ENCODE data around the gene SUGP1.

The SUGP1 gene

GRCh38 chr19:19362075-19362474 lies 41.8 kb upstream of the SUGP1 start:
- H3K4me1 ChIP-seq (ENCODE audit: low read length): peaks cover 15% of the 10 kb centered on the region
- no peak overlapping the region for H3K9ac ChIP-seq (ENCODE audit: low read length)
- H3K4me2 ChIP-seq (ENCODE audit: low read length): no peak overlapping the region
- H3K27ac ChIP-seq (ENCODE audit: low read length): no peak overlapping the region
- no peaks in the 10 kb centered on the region for H3K27me3 ChIP-seq (ENCODE audit: low read depth, low read length)
- H2AFZ ChIP-seq (ENCODE audit: low read depth, low read length): no peak overlapping the region
- H3K4me3 ChIP-seq (ENCODE audit: low read length): no peak overlapping the region
- TF ChIP-seq EZH2phosphoT487 (IDR thresholded peaks at IDR 0.05; ENCODE audit: low read depth) (no peak), CTCF (IDR thresholded peaks at IDR 0.05; ENCODE audit: low read depth, low read length) (no peak)
- no peaks in the 10 kb centered on the region for H3K79me2 ChIP-seq (ENCODE audit: low read length)
- peaks cover 3% of the 10 kb centered on the region for H3K36me3 ChIP-seq (replicated peaks; ENCODE audit: low read depth, low read length)
- no peaks in the 10 kb centered on the region for H3K9me3 ChIP-seq (ENCODE audit: insufficient read depth, low read length)
- no peaks in the 10 kb centered on the region for H4K20me1 ChIP-seq (ENCODE audit: insufficient read depth, low read length)

GRCh38 chr19:19361075-19361594 lies 40.8 kb upstream of the SUGP1 start:
- Histone ChIP-seq H3K9me3 (ENCODE audit: insufficient read depth, low read length) (no peaks in the 10 kb centered on the region), H3K36me3 (replicated peaks; ENCODE audit: low read depth, low read length) (peaks cover 11% of the 10 kb centered on the region), H4K20me1 (ENCODE audit: insufficient read depth, low read length) (no peaks in the 10 kb centered on the region), H3K9ac (ENCODE audit: low read length) (no peak overlapping the region), H3K4me2 (ENCODE audit: low read length) (peak overlapping the region; percentile 56), H2AFZ (ENCODE audit: low read depth, low read length) (peak overlapping the region; percentile 16; the same call in 1 of the 2 replicates), H3K27me3 (ENCODE audit: low read depth, low read length) (no peaks in the 10 kb centered on the region), H3K79me2 (ENCODE audit: low read length) (no peaks in the 10 kb centered on the region), H3K4me3 (ENCODE audit: low read length) (peak overlapping the region; percentile 32), H3K27ac (ENCODE audit: low read length) (no peak overlapping the region), H3K4me1 (ENCODE audit: low read length) (peaks cover 11% of the 10 kb centered on the region)
- TF ChIP-seq EZH2phosphoT487 (IDR thresholded peaks at IDR 0.05; ENCODE audit: low read depth) (no peak), CTCF (IDR thresholded peaks at IDR 0.05; ENCODE audit: low read depth, low read length) (peak; percentile 70)

- Histone ChIP-seq H3K79me2 (ENCODE audit: low read length) (no peaks in the 10 kb centered on the region), H3K9ac (ENCODE audit: low read length) (no peak overlapping the region), H4K20me1 (ENCODE audit: insufficient read depth, low read length) (no peaks in the 10 kb centered on the region), H3K27ac (ENCODE audit: low read length) (no peak overlapping the region), H3K4me3 (ENCODE audit: low read length) (no peak overlapping the region), H2AFZ (ENCODE audit: low read depth, low read length) (no peak overlapping the region), H3K4me2 (ENCODE audit: low read length) (no peak overlapping the region), H3K27me3 (ENCODE audit: low read depth, low read length) (no peaks in the 10 kb centered on the region), H3K9me3 (ENCODE audit: insufficient read depth, low read length) (no peaks in the 10 kb centered on the region), H3K36me3 (replicated peaks; ENCODE audit: low read depth, low read length) (peaks cover 49% of the 10 kb centered on the region), H3K4me1 (ENCODE audit: low read length) (peaks cover 7% of the 10 kb centered on the region)
- TF ChIP-seq EZH2phosphoT487 (IDR thresholded peaks at IDR 0.05; ENCODE audit: low read depth) (no peak), CTCF (IDR thresholded peaks at IDR 0.05; ENCODE audit: low read depth, low read length) (no peak)
These were observed 36.7 kb upstream of the SUGP1 start for GRCh38 chr19:19356901-19357566.

- no peaks in the 10 kb centered on the region for H4K20me1 ChIP-seq (ENCODE audit: insufficient read depth, low read length)
- H3K9me3 ChIP-seq (ENCODE audit: insufficient read depth, low read length): no peaks in the 10 kb centered on the region
- H3K36me3 ChIP-seq (replicated peaks; ENCODE audit: low read depth, low read length): peaks cover 50% of the 10 kb centered on the region
- no peak overlapping the region for H2AFZ ChIP-seq (ENCODE audit: low read depth, low read length)
- no peaks in the 10 kb centered on the region for H3K79me2 ChIP-seq (ENCODE audit: low read length)
- peaks cover 7% of the 10 kb centered on the region for H3K4me1 ChIP-seq (ENCODE audit: low read length)
- no peaks in the 10 kb centered on the region for H3K27me3 ChIP-seq (ENCODE audit: low read depth, low read length)
- H3K4me3 ChIP-seq (ENCODE audit: low read length): no peak overlapping the region
- no peak overlapping the region for H3K4me2 ChIP-seq (ENCODE audit: low read length)
- no peak overlapping the region for H3K9ac ChIP-seq (ENCODE audit: low read length)
- no peak overlapping the region for H3K27ac ChIP-seq (ENCODE audit: low read length)
- no peak for TF ChIP-seq EZH2phosphoT487 (IDR thresholded peaks at IDR 0.05; ENCODE audit: low read depth)
- TF ChIP-seq CTCF (IDR thresholded peaks at IDR 0.05; ENCODE audit: low read depth, low read length): no peak
These were observed 36.2 kb upstream of the SUGP1 start for GRCh38 chr19:19356500-19356899.

All from OCI-LY3 (cell line).